Measurements from ENCODE around the gene CCDC28B.

DNA sequence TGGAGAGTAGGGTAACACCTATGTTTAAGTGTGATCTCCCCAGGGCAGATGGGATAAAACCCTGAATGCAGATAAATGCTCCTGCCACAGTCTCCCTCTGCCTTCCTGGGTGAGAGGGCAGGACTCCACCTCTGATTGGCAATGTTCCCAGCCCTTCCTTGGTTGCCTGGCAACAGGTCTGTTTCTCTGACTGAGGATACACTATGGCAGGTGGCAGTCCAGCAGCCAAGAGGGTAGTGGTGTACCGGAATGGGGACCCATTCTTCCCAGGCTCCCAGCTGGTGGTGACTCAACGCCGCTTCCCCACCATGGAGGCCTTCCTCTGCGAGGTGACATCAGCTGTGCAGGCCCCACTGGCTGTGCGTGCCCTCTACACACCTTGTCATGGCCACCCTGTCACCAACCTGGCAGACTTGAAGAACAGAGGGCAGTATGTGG is 8.5 kb downstream of the CCDC28B start, which contains the start of gene DCDC2B:
- TF ChIP-seq CTCF (IDR thresholded peaks at IDR 0.05) (no peak), POLR2A (IDR thresholded peaks at IDR 0.05) (no peak)

All from tibial nerve (tissue), 3 donors.